Measurements from ENCODE around the gene SH3PXD2A.

SH3PXD2A gene

DNA sequence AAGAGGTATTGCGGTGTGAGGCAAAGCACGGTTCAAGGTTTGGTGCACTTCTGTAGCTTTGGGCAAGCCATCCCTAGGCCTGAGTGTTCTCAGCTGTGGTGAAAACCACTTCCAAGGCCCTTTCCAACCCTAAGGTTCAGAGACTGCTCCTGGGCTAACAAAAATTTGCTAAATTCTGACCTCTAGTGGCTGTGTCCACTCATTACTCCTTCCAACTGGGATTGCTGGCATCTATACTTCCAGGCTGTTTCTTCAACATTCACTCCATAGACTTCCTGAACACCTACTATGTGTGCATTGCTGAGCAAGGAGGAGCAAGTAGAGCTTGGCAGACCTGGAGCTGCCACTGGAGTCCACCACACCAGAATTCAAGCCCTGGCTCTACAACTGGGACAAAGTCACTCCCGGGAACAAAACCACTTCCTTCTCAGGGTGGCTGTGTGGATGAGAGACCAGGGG is 29.3 kb upstream of the SH3PXD2A start:
- Mint-ChIP-seq H3K27me3 (no peaks in the 10 kb centered on the region), H3K9me3 (no peaks in the 10 kb centered on the region), H3K4me1 (peaks cover 17% of the 10 kb centered on the region), H3K36me3 (peaks cover 22% of the 10 kb centered on the region), H3K4me3 (no peak overlapping the region), H3K27ac (no peak overlapping the region)

DNA sequence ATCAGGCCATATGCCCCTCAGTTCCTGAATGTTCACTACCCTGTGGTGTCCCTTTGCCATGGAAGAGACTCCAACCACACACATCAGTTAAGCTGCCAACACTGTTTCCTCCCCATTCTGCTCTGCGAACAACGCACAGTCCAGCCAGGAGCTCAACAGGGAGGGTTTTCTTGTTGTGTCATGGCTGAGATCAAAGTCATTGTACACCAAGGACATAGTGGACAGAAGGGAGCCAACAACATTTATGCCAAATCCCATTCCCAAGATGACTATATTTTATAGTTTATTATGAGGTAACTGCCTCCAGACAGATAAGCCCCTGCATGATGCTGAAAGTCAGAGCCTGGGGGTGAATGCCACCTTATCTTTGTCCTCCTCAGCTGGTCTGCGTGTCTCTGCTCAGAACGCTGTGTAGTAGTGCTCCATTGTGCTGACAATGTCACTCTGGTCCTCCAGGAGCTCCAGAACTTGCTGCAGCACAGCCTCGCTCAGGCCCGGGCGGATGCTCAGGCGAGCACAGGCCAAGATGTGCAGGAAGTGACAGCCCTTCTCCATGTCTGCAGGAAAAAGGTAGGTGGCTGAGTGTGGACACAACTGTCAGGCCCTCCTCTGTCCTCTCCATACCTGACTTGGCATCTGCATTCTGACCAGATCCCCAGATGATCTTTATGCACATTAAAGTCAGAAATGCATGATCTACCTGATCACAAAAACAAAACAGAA is 27.1 kb upstream of the SH3PXD2A start:
- no peak overlapping the region for H3K4me3 Mint-ChIP-seq
- H3K9me3 Mint-ChIP-seq, result no peaks in the 10 kb centered on the region
- H3K36me3 Mint-ChIP-seq, result peaks cover 30% of the 10 kb centered on the region
- H3K27me3 Mint-ChIP-seq, result no peaks in the 10 kb centered on the region
- H3K27ac Mint-ChIP-seq, result no peak overlapping the region
- peaks cover 4% of the 10 kb centered on the region for H3K4me1 Mint-ChIP-seq

DNA sequence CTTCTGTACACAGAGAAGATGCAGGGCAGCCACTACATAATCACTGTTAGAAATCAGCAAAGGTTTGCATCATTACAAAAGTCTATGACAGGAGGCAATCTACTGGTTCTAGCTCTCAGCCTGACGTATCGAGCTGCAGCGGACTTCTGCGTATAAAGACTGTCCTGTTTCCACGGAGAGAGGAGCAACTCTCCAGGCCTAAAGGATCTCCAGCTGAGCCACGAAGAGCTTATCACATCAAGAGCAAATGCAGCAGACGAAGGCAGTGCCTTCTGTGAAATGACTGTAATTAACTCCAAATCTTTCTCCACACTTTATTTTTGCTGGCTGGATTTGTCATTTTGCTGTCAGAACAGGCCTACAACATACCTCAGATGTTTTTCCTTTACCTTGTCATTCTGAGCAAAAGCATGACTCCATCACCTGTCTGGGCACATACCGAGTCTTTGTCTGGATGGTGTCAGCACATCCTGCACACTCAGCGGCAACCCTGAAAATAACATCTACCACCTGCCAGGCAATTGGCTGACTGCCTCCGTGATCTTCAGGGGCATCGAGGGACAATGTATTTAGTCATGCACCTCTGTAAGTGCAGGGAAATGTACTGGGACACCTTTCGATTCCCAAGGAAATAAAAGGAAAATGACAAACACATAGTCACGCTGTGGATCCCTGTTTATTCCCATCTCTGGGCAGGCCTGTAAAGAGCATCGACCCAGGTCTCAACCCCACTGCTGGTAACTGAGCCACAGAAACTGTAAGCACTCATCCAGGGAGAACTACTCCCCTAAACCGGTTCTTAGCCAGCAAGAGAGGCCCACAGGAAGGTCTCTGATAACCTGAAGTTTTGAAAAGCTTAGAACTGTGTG is 26.3 kb upstream of the SH3PXD2A start:
- Mint-ChIP-seq H3K27ac (no peak overlapping the region), H3K27me3 (no peaks in the 10 kb centered on the region), H3K4me1 (peaks cover 4% of the 10 kb centered on the region), H3K36me3 (peaks cover 27% of the 10 kb centered on the region), H3K4me3 (no peak overlapping the region), H3K9me3 (no peaks in the 10 kb centered on the region)

DNA sequence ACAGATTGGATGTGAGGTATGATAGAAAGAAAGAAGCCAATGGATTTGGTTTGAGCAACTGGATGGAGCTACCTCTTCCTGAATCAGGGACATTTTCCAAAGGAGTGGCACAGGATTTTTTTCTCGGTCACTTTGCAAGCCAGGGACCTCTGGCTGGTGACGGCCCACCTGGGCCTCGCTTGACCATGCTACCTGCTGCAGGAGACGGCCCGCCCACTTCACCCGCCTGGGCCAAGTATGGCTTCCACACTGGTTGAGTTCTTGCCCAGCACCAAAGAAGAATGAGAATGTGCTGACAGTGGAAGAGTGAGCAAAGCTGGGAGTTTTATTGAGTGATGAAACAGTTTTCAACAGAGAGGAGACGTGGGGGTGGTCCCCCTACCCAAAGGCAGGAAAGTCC is 24.5 kb upstream of the SH3PXD2A start:
- Mint-ChIP-seq H3K9me3 (no peaks in the 10 kb centered on the region), H3K27ac (peak overlapping the region; percentile 35), H3K36me3 (peaks cover 27% of the 10 kb centered on the region), H3K27me3 (no peaks in the 10 kb centered on the region), H3K4me3 (no peak overlapping the region), H3K4me1 (peaks cover 4% of the 10 kb centered on the region)

DNA sequence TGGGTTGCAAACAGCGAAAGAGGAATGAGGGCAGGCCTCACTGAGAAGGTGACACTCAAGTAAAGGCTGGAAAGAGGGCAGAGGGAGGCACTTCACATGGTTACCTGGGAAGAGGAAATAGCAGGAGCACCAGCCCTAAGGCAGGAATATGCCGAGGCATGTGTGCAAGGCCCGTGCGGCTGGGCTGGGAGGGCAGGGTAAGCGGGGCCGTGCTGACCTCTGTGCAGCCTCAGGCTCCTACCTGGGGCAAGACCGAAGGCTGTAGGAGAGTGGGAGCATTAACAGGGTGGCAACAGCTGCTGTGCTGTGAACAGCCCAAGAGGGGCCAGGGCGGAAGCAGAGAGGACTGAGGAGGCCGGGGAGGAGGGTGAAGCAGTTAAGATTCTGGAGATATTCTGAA is 24.0 kb upstream of the SH3PXD2A start:
- H3K36me3 Mint-ChIP-seq, result peaks cover 28% of the 10 kb centered on the region
- peaks cover 4% of the 10 kb centered on the region for H3K4me1 Mint-ChIP-seq
- no peaks in the 10 kb centered on the region for H3K9me3 Mint-ChIP-seq
- H3K27ac Mint-ChIP-seq, result no peak overlapping the region
- no peaks in the 10 kb centered on the region for H3K27me3 Mint-ChIP-seq
- H3K4me3 Mint-ChIP-seq, result no peak overlapping the region

DNA sequence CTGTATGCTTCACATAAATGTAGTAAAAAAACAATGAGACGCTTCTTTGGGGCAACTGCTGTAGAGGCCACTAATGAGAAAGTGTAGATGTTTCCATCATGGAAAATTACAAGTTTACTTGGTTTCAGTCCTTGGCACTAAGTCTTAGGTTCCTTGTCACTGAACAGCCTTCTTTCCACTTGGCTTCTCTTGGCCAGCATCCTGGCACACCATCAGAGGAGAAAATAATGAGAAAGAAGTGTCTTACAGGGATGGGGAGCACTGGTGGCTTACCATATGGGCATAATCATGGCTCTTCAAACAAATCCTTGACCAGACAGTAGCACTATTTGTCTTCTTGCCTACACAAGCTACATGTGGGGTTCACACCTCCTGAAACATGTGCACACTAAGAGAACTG is 22.5 kb upstream of the SH3PXD2A start:
- H3K27ac Mint-ChIP-seq, result no peak overlapping the region
- peaks cover 24% of the 10 kb centered on the region for H3K36me3 Mint-ChIP-seq
- H3K4me1 Mint-ChIP-seq, result no peaks in the 10 kb centered on the region
- no peaks in the 10 kb centered on the region for H3K27me3 Mint-ChIP-seq
- no peaks in the 10 kb centered on the region for H3K9me3 Mint-ChIP-seq
- H3K4me3 Mint-ChIP-seq, result no peak overlapping the region

DNA sequence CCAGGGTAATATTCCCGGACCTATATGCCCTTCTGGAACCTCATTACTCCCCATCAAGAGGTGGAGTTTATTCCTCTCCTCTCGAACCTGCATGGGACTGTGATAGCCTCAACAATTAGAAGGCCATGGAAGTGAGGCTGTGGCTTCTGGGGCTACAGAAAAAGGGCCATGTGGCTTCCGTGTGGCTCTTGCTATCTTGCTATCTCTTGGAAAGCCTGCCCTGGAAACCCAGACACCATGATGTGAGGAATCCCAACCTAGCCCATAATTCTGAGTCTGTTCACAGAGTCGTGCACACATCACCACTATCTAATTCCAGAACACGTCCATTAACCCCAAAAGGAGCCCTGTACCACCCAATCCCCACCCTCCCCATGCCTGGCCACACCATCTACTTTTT is 20.8 kb upstream of the SH3PXD2A start:
- Mint-ChIP-seq H3K27ac (no peak overlapping the region), H3K9me3 (no peaks in the 10 kb centered on the region), H3K36me3 (peaks cover 18% of the 10 kb centered on the region), H3K4me1 (no peaks in the 10 kb centered on the region), H3K4me3 (no peak overlapping the region), H3K27me3 (no peaks in the 10 kb centered on the region)

DNA sequence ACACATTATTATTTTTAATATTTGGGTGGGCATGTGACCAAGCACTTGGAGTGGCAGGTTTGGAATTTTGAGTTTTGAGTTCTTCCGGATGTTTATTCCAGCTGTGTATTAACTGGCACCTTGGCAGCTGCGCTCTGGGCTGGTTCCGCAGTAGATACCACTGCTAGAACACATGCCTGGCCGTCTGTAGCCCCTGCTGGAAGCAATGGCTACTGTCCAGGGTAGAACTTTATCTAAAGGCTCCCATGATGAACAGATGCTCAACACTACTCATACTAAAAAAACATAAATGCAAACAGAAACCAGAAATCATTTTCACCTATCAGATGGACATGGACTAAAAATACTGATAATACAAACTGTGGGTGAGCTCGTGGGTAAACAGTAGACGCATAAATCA is 19.4 kb upstream of the SH3PXD2A start:
- H3K9me3 Mint-ChIP-seq, result no peaks in the 10 kb centered on the region
- H3K4me3 Mint-ChIP-seq, result no peak overlapping the region
- no peaks in the 10 kb centered on the region for H3K4me1 Mint-ChIP-seq
- peaks cover 13% of the 10 kb centered on the region for H3K36me3 Mint-ChIP-seq
- no peaks in the 10 kb centered on the region for H3K27me3 Mint-ChIP-seq
- H3K27ac Mint-ChIP-seq, result no peak overlapping the region

DNA sequence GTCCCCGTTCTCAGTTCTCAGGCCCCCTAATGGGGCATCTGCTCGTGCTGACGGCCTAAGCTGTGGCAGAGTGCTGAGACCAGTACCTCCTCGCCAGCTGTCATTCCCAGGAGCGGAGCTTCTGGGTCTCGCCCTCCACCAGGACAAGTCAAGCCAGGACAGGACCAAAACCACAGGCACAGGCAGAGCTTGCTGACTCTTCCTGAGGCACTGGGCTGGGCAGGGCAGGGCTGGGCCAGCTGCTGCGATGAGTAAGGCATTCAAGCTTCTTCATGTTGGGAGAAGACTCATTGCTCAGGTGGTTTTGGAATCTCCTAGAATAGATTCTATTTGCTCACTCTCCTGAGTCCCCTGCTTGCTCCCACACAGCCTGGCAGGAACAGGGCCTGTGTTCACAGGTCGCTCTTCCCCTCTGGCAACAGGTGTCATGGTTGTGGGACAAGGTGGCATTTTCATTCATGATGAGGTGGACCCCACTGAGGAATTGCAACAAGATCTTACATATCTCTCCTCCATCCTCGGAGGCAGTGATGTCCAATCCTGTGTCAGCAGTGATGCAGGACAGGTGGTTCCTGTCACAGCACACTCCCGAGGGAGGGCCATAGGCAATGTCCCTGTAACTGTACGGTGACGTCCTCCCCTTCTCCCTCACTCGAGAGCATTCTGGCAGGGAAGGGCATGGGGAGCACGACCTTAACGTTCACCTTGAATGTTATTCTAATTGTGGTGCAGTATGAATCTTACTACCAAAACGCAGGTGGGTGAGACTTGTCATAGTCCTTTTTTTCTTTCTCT is 17.0 kb upstream of the SH3PXD2A start:
- H3K9me3 Mint-ChIP-seq, result no peaks in the 10 kb centered on the region
- peaks cover 3% of the 10 kb centered on the region for H3K36me3 Mint-ChIP-seq
- no peaks in the 10 kb centered on the region for H3K4me1 Mint-ChIP-seq
- no peaks in the 10 kb centered on the region for H3K27me3 Mint-ChIP-seq
- H3K27ac Mint-ChIP-seq, result no peak overlapping the region
- no peak overlapping the region for H3K4me3 Mint-ChIP-seq

DNA sequence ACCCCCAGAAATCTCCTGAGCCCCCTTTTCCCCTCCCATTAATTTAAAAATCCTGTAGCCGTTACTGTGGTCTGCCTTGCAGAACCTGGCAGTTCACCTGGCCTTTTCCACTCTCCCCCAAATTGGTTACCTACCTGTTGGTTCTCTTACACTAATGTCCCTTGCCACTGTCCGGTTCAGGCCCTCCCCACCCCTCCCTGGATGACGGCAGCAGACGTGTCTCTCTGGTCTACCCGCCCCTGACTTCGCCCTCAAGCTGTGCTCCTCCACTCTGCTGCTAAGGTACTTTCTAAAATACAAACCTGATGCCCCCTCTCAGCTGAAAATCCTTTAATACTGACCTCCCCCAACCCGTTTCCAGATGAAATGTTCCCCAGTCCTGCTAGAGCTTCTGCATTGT is 15.6 kb upstream of the SH3PXD2A start:
- no peaks in the 10 kb centered on the region for H3K4me1 Mint-ChIP-seq
- no peaks in the 10 kb centered on the region for H3K27me3 Mint-ChIP-seq
- peaks cover 3% of the 10 kb centered on the region for H3K36me3 Mint-ChIP-seq
- H3K4me3 Mint-ChIP-seq, result no peak overlapping the region
- no peaks in the 10 kb centered on the region for H3K9me3 Mint-ChIP-seq
- no peak overlapping the region for H3K27ac Mint-ChIP-seq

DNA sequence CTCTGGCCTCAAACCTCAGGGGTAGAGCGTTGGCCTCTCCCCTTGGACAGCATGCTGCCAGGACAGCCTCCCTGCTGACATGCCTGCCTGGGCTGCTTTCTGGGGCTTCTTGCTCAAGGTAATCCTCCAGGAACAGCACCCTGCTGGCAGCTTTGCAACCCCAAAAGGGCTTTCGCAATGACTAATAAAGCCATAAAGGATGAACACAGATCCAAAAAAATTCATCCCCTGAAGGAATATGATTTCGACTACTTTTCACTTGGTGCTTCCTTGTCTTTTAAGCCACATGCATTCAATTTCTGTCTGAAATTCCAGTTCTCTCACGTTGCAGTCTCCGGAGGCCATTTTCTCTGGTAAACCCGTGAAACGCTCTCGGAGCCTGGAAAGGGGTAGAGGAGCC is 15.1 kb upstream of the SH3PXD2A start:
- Mint-ChIP-seq H3K36me3 (peaks cover 4% of the 10 kb centered on the region), H3K9me3 (no peaks in the 10 kb centered on the region), H3K27me3 (no peaks in the 10 kb centered on the region), H3K27ac (no peak overlapping the region), H3K4me1 (no peaks in the 10 kb centered on the region), H3K4me3 (no peak overlapping the region)

DNA sequence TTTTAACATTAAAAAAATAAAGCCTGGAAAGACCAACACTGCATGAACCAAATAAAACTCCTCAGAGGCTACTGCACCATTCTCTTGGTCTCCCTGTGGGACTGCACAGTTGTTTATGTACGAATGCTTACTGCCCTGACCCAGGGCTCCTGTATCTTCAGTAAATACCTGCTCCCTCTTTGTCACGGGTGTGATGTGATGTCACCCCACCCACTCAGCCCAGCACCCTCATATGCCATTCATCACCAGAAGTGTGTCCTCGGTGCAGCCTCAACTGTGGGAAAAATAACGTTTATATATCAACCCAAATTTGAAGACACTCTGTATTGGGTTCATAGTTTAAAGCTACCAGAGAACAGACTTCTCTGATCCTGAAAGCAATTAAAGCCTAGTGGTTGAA is 14.0 kb upstream of the SH3PXD2A start:
- H3K9me3 Mint-ChIP-seq, result peaks cover 8% of the 10 kb centered on the region
- H3K27me3 Mint-ChIP-seq, result no peaks in the 10 kb centered on the region
- peaks cover 10% of the 10 kb centered on the region for H3K36me3 Mint-ChIP-seq
- H3K4me3 Mint-ChIP-seq, result no peak overlapping the region
- no peak overlapping the region for H3K27ac Mint-ChIP-seq
- no peaks in the 10 kb centered on the region for H3K4me1 Mint-ChIP-seq

DNA sequence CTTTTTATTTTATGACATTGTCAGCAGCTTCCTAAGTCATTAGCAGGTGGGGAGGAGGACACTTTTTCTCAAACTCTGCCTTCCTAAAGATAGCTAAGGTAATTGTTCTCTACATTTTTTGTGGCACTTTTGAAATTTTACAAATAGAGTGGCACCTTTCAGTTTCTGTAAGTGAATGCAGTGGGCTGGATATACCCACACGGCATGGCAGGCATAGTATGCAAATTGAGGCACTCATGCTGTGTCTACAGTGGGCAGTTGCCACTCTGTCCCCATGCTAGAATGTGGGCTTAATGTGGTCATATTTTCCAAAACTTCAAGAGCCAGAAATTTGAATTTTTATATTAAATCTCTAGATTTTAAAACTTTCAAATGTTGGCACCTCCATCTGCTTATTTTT is 12.8 kb upstream of the SH3PXD2A start:
- Mint-ChIP-seq H3K4me3 (no peak overlapping the region), H3K27ac (no peak overlapping the region), H3K36me3 (peaks cover 17% of the 10 kb centered on the region), H3K27me3 (no peaks in the 10 kb centered on the region), H3K9me3 (peaks cover 8% of the 10 kb centered on the region), H3K4me1 (no peaks in the 10 kb centered on the region)

DNA sequence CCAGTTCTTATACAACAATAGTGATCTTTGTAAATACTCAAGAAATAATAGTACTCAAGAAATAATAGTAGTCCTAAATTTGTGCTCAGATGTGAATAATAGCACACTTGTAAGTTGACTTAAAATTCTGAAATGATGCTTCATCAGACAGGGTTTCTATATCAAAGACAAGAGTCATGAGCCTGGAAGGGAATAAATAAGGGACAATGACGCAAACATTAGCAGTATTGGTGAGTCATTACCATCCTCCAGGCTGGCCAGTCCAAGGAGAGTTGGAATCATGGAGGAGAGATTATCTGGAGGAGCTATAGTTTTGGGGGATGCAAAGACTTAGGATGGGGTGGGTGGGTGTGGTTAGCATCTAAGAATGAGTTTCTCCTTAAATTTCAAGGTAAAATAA is 6.1 kb upstream of the SH3PXD2A start:
- H3K4me3 Mint-ChIP-seq, result no peak overlapping the region
- H3K9me3 Mint-ChIP-seq, result peaks cover 8% of the 10 kb centered on the region
- H3K27me3 Mint-ChIP-seq, result peaks cover 6% of the 10 kb centered on the region
- no peak overlapping the region for H3K27ac Mint-ChIP-seq
- peaks cover 1% of the 10 kb centered on the region for H3K4me1 Mint-ChIP-seq
- H3K36me3 Mint-ChIP-seq, result peaks cover 20% of the 10 kb centered on the region

DNA sequence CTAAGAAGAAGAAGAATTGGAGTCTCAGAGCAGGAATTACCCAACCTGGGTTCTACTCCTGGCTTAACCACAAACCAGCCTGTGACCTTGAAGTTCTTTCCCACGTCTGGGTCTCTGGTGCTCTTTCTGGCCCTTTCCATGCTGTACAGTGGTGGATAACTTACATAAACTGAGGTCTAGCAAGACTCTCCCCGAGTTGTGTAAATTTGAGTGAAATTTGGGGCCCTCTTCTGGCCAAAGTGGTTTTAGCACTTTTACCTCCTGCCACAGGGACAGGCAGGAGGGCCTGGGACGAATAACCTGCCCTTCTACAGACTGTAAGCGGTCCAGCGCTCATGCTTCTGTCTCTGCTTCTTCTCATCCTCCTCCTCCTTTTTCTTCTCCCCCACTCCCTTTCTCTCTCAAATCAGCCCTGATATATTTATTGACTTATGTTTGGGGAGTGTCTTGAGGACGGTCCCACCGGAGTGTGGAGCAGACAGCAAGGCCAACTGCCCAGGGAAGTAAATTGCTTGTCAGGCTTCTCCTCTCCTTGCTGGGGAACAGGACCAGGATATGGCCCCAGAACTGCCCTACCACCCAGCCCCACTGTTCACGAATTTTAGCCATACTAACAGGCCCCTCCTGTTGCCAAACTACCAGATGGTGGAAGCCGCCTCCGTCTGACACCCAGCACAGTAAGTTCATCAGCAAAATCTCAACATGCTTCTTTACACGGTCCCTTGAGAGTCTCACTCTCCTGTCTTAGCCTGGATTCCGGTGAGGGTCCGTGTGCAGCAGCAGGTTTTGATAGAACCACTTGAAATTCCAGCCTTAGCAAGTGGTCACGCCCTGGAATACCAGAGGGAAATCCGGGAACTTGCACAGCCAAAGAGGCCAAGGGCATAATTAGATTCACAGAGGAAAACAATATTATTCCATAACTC is 4.0 kb upstream of the SH3PXD2A start:
- H3K27ac Mint-ChIP-seq, result no peak overlapping the region

More for the DNA sequence above, 4.0 kb upstream of the SH3PXD2A start:
- no peak overlapping the region for H3K4me3 Mint-ChIP-seq
- no peaks in the 10 kb centered on the region for H3K9me3 Mint-ChIP-seq
- H3K36me3 Mint-ChIP-seq, result peaks cover 11% of the 10 kb centered on the region
- peaks cover 12% of the 10 kb centered on the region for H3K4me1 Mint-ChIP-seq
- peaks cover 15% of the 10 kb centered on the region for H3K27me3 Mint-ChIP-seq

Data from activated naive CD4-positive, alpha-beta T cell treated with anti-CD3 and anti-CD28 coated beads, Interleukin-2, amount 50 U/mL, for 24 hours (primary cell).